ENCODE measurements around the gene MN1.

MN1 gene

DNA sequence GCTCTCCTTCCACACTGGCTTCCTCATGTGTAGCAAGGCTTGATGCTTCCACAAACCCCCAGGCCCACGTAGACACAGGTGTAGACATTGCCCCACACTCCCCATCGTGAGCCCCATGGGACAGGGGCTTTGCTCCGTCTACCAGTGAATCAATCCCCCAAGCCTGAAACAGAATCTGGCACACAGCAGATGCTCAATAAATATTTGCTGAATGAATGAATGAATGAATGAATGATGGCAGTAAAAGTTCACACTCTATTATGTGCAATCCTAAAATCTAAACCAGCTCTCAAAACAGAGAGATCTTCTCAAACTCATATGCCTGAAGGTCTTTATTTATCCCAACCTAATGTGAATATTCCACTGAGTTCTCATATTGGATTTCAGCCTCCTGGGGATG lies 69.9 kb downstream of the MN1 start:
- DNase-seq, result no peak

DNA sequence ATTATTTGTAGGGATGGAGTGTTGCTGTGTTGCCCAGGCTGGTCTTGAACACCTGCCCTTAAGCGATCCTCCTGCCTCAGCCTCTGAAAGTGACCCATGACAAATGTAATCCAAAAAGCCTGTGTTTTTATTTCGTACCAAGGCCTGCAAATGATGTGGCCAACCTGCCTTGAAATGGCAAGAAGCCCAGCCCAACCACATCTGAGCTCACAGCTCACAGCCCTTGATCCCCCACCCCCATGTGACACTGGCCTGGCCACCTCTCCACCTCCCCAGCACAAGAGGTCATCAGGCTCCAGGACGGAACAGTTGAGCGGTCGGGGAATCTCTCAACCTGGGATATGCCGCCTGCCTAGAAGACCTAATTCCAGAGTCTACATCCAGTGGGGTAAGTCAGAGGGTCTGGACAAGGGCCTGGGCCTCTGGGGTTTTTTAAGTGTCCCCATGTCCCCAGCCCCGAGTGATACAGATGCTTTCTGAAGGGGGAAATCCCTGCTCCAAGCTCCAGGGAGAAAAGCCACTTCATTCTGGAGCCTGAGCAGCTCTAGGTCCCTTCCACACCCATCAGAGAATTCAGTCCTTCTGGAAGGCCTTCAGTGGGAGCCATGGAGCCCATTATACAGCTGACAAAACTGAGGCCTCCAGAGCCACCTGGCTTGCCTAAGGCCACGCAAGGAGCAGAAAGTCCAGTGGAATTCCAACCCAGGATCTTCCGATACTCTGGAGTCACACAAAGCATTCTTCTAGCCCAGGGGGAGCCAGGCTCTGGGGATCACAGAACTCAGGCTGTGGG lies 70.7 kb downstream of the MN1 start:
- no peak for DNase-seq

DNA sequence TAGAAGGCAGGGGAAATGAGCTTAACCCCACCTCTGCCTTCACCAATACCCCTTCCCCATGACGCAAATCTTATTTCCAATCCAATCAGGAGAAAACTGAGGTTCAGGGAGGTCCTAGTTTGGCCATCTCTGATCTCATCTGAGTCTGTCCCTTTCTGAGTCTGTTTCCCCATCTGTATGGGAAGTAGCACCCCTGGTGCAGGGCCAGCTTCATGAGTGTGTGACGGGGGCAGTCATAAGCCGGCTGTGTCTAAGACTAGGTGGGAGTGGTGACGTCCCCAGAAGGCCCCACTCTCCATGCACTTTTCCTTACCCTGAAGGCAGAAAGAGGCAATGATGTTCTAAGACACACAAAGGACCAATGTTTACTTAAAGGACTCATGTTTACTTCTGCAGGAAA lies 72.3 kb downstream of the MN1 start:
- DNase-seq, result no peak

DNA sequence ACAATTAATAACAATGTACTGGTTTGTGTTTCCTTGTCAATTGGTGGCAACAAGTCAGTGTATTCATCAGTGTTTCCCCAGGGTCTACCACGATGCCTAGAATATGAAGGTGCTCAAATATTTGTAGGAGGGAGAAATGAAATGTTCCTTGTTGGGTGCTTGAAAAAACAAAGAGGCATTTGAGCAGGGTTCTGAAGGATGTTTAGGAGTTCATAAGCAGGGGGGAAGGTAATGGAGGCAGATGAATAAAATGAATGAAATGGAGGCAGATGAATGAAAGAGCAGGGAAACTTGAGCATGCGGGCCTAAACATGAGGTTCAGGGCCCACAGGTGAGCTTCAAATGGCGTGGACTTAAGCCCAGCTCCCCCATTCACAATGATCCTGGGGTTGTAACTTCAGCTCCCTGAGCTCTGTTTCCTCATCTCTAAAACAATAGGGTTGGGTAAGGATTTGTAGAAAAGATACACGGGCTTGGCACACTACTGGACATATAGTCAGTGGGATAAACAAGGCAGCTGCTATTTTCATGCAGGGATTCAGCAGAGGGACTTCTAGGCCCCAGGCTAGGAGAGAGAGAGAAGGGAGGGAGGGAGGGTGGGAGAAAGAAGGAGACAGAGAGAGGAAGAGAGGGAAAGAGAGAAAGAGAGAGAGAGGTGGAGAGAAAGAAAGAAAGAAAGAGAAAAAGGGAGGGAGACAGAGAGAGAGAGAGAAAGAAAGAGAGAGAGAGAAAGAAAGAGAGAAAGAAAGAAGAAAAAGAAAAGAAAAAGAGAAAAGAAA lies 73.7 kb downstream of the MN1 start:
- no peak for DNase-seq

DNA sequence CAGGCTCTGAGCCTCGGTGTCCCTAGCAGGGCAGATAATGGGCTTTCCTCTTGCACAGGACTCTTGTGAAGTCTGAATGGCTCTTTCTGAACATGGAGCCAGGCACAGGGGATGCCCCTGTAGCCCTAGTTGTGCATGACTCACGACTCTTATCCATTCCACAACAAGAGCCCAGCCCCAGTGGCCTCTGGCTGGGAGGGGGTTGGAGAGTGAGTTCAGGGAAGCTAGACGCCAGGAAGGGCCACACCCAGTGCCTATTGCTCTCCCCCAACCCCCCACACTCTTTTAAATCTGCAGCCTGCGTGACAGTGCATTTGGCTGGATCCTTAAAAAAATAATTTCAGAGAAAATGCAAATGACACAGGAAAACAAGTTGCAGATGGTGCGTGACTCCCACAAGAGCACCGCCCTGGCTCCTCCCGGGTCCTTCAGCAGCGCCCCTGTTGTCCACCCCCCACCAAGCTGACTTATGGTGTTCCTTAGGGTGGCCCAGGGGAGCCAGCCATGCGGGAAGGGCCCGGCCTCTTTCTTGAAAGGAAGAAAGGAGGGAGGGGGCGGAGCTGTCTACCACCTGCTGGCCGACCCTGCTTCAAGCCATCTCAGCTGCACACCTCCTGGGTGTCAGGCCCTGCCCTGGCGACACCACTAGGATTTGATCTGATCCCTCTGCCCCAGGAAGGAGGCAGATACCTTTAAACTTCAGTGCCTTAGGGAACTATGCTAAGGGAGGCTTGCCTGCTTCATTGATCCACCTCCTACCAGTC lies 74.7 kb downstream of the MN1 start:
- no peak for DNase-seq

DNA sequence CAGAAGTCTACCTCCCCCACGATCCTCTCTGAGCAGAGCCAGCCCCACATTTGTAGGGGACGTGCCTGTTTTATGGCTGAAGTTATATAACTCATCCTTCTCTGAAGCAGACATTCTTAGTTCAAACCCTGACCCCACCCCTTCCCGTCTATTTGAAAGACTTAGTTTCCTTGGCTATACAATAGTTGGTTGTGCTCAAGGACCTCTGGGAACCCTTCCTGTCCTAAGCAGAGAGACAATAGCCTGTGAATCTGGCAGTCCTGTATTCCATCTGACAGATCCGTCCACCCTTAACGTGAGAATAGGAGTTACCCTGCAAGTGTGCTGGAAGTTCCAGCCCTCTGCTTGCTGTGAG lies 75.2 kb downstream of the MN1 start:
- DNase-seq, result no peak

DNA sequence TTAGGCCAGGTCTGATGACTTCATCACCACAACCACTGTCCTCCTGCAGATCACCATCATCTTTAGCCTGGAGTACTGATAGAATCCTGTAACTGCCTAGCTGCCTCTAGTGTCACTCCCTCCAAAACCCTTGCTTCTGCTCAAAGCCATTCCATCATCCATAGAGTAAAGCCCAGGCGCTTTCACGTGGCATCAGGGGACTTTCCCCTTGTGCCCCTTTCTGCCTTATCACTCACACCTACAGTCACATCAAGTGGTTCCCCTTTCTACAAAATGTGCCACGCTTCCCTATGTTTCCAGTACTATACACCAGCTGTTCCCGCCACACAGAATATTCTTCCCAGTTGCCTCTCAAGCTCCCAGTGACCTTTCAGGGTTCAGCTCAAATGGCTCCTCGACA lies 75.9 kb downstream of the MN1 start:
- no peak for DNase-seq

DNA sequence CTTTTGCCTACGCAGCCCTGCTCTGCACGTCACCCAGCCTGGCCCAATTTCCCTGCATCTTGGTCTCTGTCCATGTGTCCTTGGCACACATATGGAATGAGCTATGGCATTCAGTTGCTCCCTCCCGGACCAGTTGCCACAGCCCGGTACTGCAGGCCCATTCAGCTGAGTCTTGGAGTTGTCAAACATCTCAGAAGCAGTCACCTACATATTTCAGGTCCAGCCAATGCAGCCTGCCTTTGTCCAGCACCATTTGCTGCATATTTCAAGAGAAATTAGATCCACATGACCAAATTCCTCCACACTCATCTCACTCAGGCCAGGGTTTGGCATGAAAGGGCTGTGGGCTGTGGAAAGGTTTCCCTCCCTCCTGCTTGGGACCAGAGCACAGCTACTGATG lies 76.8 kb downstream of the MN1 start:
- DNase-seq, result no peak

DNA sequence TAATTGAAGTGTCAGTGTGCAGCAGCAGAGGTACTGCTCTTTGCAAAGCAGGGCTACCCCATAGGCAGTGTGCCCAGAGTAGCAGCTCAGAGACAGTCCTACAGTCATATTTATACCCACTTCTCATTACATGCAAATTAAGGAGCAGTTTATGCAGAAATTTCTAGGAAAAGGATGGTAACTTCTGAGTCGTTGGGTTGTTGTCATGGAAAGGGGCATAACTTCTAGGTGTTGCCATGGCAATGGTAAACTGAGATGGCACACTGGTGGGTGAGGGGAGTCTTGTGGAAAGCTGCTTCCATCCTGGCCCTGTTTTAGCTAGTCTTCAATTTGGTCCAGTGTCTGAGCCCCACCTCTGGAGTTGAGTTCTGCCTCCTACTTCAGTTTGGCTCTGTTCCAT lies 77.4 kb downstream of the MN1 start:
- DNase-seq, result no peak

DNA sequence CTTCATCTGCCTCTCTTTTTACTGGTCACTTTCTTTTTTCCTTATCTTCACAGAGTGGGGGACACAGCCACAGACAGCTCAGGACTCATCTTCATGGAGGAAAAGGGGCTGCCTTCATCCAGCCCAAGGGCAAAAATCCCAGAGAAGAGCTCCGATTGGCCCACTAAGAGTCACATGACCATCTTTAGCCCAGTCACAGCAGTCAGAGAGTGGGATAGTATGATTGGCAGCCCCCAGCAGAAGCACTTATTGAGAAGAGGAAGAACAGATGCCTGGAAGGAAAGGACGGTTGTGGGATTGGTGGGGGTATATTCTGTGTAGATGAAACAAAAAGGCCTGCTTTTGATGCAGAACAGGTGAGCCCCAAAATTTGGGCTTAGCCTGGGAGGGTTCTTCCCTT lies 77.8 kb downstream of the MN1 start:
- DNase-seq, result no peak

DNA sequence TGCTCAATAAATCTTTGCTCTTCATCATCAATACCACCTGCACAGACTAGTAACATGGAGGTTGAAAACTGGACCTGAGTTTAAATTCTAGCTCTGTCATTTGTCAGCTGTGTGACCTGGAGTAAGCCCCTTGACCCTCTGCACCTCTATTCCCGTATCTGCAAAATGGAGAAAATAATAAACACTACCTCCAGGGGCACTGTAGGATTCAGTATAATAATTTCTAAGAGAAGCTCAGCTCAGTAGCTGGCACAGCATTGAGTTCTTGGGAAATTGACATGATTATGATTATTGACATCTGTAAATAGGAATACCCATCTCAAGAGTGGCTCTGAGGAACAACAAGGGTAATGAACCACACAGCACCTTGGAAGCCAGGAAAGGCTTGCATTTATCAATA lies 78.4 kb downstream of the MN1 start:
- no peak for DNase-seq

DNA sequence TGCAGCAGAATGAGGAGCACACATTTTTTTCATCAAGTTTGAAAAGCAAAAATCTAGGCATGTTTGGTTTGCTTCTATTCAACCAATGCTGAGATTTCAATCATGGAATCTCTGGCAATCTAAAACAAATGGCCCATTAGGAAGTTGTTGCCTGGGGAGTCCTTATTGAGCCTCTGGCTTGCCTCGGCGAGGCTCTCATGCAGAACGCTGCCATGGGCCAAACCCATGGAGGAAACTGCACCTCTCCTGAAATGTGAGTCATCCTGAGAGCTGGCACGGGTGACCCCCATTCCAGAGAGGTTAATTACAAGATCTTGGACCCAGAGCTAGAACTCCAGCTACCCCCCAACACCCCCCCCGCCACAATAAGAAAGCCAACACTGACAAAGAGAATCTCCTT lies 80.7 kb downstream of the MN1 start:
- DNase-seq, result no peak

DNA sequence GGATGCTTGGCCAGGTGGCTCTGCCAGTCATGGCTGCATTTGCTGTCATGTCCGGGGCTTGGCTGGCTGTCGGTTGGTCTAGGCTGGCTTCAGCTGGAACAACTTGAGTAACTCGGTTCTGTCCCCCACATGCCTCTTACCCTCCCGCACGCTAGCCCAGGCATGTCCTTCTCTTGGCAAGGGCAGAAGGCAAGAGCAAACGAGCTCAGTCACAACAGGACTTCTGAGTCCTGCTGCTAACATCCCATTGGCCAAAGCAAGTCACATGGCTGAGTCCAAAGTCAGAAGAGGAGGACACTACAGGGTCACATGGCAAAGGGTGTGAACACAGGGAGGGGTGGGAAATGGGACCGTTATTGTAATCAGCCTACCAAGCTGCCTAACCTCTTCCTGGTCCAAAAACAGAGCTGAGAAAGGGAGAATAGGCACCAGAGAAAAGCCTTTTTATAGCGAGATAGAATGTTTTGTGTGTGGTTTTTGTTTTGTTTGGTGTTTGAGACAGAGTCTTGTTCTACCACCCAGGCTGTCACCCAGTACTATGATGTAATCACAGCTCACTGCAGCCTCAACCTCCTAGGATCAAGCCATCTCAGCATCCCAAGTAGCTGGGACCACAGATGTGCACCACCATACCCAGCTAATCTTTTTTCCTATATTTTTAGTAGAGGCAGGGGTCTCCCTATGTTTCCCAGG lies 81.9 kb downstream of the MN1 start:
- no peak for DNase-seq

DNA sequence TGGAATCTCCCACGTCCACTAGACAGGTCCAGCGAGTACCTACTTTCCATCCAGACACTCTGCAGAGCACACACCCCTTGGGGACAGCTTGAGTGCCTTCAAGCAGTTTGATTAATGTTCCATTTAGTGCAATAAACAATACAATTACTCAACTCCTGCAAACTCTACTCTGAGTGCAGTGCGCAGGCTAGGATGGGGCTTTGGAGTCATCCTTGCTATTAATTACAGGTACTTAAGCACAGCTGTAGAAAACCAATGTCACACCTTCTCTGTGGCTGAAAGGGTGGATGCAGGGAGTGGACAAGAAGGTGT lies 82.6 kb downstream of the MN1 start:
- DNase-seq, result no peak

DNA sequence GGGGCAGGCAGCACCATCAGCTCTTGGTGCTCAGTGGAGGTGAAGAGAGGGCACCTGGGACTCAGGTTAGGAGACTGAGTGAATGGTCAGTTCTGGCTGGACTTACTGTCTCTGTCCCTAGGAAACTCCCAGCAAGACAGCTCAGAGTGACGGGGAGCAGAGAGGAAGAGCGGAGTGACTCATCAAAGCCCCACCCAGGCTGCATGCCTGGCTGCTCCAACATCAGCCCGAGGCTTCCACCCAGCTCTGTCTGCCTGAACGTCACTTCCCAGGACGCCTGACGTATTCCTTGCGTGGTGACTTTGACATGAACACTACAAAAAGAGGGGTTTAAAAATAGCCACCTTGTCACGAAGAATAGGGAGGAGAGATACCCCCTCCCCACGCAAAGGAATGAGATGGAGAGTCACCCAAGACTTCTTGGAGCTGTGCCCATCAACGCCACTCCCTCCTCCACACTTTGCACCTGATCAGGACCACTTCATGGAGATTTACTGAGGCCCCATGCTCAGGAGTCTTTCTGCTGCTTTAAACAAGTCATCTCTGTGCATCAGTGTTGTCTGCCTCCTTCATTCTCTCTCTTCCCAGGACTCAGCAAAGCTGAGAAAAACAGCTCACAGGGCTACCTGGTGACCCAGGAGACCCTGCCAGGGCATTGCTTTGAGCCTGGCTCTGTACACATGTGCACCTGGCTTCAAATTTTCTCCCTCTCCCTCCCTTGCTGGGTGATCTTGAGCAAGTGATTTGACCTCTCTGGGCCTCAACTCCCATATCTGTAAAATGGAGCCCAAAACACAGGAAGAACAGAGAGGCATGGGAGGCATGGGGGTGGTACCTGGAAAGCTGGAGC lies 83.1 kb downstream of the MN1 start:
- DNase-seq, result peak; percentile 51

DNA sequence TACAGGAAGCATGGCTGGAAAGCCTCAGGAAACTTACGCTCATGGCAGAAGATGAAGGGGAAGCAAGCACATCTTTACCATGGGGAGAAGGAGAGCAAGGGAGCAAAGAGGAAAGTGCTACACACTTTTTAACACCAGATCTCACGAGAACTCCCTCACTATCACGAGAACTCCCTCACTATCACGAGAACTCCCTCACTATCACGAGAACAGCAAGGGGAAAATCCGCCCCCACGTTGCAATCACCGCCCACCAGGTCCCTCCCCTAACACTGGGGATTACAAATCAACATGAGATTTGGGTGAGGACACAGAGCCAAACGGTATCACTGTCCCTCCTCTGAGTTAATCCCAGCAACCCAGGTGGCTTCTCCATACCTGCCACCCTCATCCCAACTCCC lies 84.5 kb downstream of the MN1 start:
- DNase-seq, result no peak

DNA sequence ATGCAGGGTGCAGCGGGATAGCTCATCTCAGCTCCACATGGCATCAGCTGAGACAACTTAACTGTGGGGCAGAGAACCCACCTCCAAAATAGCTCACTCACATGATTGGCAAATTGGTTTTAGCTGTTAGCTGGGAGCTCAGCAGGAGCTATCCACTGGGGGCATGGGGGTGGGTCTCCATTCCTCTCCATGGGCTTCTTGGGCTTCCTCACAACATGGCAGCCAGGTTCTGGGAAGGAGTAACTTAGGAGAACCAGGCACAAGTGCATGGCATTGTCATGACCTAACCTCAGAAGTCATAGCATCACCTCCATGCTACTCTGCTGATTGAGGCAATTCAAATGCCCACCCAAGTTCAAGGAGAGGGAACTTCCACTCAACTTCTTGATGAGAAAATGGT lies 85.5 kb downstream of the MN1 start:
- DNase-seq, result no peak

DNA sequence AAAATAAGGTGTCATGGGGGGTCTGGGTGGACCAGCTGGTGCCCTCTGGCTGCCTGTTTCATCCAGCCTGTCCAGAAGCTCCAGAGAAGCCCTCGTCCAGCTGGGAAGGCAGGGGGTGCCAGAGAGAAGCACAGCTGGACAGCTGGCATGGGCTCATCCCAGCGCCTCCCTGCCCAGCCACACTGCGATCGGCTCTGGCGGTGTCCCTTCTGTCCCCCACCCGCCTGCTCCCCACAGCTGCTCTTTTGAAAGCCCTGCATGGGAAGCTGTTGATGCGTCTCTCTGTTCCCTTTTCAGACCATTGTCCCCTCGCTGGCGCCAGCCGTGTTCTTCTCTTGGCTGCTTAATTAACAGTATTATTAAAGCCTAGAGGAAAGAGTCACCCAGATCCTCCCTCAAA lies 86.5 kb downstream of the MN1 start:
- peak; percentile 65 for DNase-seq

DNA sequence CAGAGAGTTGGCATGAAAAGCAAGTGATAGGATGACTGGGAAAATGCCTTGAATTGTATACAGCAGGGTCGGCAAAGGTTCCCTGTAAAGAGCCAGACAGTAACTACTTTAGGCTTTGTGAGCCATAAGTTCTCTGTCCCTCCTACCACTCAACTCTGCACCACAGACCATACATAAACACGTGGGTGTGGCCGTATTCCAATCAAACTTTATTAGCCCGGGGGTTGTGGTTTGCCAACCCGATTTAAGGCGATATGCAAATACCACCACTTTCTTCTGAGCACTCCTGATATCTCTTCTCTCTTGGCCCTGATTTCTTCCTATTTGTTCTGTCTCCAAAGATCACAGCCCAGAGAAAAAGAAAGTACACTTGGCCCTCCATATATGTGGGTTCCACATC lies 87.5 kb downstream of the MN1 start:
- no peak for DNase-seq

DNA sequence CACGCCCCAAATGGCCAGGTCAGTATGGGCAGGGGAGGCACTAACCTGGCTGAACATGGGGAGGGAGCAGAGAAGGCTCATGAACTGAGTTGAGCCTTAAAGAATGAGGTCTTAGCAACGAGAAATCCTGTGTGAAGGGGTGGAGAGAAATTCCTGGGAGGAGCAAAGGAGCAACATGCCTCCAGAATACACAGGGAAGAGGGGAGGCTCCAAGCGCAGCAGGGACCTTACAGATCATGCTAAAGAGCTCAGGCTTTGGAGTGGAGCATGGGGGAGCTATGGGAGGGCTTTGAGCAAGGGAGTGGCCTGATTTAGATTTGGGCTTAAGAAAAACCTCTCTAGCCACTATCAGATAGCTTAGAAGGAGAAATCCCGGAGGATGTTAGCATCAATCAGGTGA lies 88.1 kb downstream of the MN1 start:
- DNase-seq, result peak; percentile 50

DNA sequence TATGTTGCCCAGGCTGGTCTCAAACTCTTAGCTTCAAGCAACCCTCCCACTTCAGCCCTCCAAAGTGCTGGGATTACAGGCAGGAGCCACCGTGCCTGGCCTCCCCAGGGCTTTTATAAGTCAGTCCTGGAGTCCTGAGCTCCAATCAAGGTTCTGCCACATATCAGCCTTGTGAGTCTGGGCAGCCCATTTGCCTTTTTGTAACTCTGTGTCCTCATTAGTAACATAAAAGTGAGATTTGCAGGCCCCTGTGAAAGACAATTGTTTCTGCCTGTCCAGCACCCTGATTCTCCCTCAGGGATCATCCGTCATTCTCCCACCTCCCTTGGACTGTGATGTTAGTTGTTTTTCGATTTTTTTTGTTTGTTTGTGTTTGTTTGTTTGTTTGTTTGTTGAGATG lies 89.8 kb downstream of the MN1 start:
- DNase-seq, result no peak

DNA sequence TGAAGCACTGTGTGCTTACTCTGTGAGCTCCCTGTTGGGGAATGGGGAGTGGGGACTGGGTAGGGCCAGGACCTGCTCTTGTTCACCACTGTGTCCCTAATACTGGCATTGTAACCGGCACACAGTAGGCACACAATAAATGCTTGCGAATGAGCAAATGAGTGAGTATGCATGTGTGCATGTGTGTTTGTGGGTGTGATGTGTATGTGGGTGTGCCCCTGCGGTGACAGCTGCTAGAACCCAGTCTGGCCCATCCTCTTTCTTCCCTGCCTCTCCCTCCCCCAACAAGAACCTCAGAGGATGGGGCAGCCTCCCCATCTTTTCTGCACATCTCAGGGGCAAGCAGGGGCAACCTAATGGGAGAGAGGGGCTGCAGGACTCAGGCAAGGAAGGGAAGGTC lies 90.5 kb downstream of the MN1 start:
- DNase-seq, result no peak
